ENCODE data around the gene PBRM1. TPM values are rescaled to one million over a fixed set of nuclear protein-coding genes. Genes with fewer than 3 reads are reported as not detected.

The PBRM1 gene
- polyA plus RNA-seq, 1 experiment, result 40.6 TPM

- TF ChIP-seq, protein P1, sequence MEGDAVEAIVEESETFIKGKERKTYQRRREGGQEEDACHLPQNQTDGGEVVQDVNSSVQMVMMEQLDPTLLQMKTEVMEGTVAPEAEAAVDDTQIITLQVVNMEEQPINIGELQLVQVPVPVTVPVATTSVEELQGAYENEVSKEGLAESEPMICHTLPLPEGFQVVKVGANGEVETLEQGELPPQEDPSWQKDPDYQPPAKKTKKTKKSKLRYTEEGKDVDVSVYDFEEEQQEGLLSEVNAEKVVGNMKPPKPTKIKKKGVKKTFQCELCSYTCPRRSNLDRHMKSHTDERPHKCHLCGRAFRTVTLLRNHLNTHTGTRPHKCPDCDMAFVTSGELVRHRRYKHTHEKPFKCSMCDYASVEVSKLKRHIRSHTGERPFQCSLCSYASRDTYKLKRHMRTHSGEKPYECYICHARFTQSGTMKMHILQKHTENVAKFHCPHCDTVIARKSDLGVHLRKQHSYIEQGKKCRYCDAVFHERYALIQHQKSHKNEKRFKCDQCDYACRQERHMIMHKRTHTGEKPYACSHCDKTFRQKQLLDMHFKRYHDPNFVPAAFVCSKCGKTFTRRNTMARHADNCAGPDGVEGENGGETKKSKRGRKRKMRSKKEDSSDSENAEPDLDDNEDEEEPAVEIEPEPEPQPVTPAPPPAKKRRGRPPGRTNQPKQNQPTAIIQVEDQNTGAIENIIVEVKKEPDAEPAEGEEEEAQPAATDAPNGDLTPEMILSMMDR (IDR thresholded peaks at IDR 0.05; ENCODE audit: low read depth, low read length), result no peak
- no peak for DNase-seq (ENCODE audit: low read depth, low spot score)
- H3K27me3 ChIP-seq (ENCODE audit: control insufficient read depth, insufficient read depth, low read length), result no peaks in the 10 kb centered on the region
- ChIA-PET CTCF (no interaction called here), POLR2A (no interaction called here)
- H3K4me3 ChIP-seq (ENCODE audit: low read depth, low read length), result no peak overlapping the region
- H3K9me3 ChIP-seq (ENCODE audit: control insufficient read depth, insufficient read depth, low read length), result no peaks in the 10 kb centered on the region
- H3K27ac ChIP-seq (ENCODE audit: low read depth, low read length), result no peak overlapping the region
Observed at GRCh38 chr3:52651592-52651991, 34.1 kb downstream of the PBRM1 start.

DNA sequence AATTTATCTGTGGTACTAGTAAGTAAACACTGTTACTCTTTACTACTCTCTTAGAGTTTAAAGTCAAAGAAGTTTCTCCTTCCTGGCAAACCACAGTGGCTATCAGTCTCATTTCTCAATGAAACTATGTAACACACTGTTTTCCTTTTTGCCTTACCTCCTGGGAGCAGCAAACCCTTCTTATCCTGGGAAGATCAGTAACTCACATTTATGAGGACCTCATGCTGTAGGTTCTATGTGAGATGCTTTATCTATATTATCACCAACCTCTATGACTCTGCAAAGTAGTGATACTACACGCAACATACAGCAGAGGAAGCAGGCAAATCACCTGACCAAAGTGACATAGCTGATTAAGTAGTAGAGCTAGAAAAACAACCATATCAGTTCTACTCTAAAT is 35.3 kb downstream of the PBRM1 start:
- no peak for DNase-seq (ENCODE audit: low read depth, low spot score)
- ChIA-PET POLR2A (no interaction called here), CTCF (no interaction called here)

GRCh38 chr3:52649461-52650210 is 36.1 kb downstream of the PBRM1 start:
- no peak overlapping the region for H3K4me3 ChIP-seq (ENCODE audit: low read depth, low read length)
- no peaks in the 10 kb centered on the region for H3K9me3 ChIP-seq (ENCODE audit: control insufficient read depth, insufficient read depth, low read length)
- ChIA-PET POLR2A (no interaction called here), CTCF (interaction anchor here (0.6 kb wide), 1 partner anchor 725 kb away, joined by 4 read pairs; no protein-coding TSS in a partner anchor)
- DNase-seq (ENCODE audit: low read depth, low spot score), result no peak
- TF ChIP-seq, protein P1 (IDR thresholded peaks at IDR 0.05; ENCODE audit: low read depth, low read length), result no peak
- H3K27ac ChIP-seq (ENCODE audit: low read depth, low read length), result peak overlapping the region; percentile 65
- no peaks in the 10 kb centered on the region for H3K27me3 ChIP-seq (ENCODE audit: control insufficient read depth, insufficient read depth, low read length)

More for the DNA sequence above, 35.3 kb downstream of the PBRM1 start:
- no peaks in the 10 kb centered on the region for H3K27me3 ChIP-seq (ENCODE audit: control insufficient read depth, insufficient read depth, low read length)
- H3K9me3 ChIP-seq (ENCODE audit: control insufficient read depth, insufficient read depth, low read length), result no peaks in the 10 kb centered on the region
- no peak overlapping the region for H3K4me3 ChIP-seq (ENCODE audit: low read depth, low read length)
- H3K27ac ChIP-seq (ENCODE audit: low read depth, low read length), result no peak overlapping the region
- TF ChIP-seq, protein P1 (IDR thresholded peaks at IDR 0.05; ENCODE audit: low read depth, low read length), result no peak

DNA sequence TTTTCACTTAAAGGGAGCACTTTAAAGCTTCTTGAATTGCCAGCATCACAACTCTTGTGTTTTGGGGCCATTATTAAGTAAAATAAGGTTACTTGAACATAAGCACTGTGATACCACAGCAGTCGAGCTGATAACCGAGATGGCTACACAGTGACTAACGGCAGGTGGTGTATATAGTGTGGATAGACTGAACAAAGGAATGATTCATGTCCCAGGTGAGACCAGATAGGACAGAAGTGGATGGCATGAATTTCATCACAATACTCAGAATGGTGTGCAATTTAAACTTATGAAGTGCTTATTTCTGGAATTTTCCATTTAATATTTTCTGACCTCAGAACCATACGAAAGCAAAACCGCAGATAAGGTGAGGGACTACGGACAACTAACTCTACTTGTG is 40.2 kb downstream of the PBRM1 start:
- no peak for DNase-seq (ENCODE audit: low read depth, low spot score)
- no peak overlapping the region for H3K27ac ChIP-seq (ENCODE audit: low read depth, low read length)
- CTCF ChIA-PET, result no interaction called here
- H3K4me3 ChIP-seq (ENCODE audit: low read depth, low read length), result no peak overlapping the region
- TF ChIP-seq, protein P1 (IDR thresholded peaks at IDR 0.05; ENCODE audit: low read depth, low read length), result no peak
- H3K9me3 ChIP-seq (ENCODE audit: control insufficient read depth, insufficient read depth, low read length), result no peaks in the 10 kb centered on the region
- H3K27me3 ChIP-seq (ENCODE audit: control insufficient read depth, insufficient read depth, low read length), result no peaks in the 10 kb centered on the region
- POLR2A ChIA-PET, result no interaction called here

DNA sequence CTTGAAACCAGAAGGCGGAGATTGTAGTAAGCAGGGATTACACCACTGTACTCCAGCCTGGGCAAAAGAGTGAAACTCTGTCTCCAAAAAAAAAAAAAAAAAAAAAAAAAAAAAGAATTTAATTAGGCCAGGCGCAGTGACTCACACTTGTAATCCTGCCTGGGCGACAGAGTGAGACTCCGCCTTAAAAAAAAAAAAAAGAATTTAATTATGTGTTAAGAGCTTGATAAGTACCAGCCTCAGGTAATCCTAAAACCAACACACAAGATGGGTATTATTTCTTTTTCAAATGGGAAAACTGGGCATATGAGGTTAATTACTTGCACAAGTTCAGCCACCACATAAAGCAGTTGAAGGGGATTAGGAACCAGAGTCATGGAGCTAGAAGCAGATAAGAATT is 49.0 kb downstream of the PBRM1 start:
- no peak for DNase-seq (ENCODE audit: low read depth, low spot score)
- ChIA-PET CTCF (no interaction called here), POLR2A (interaction anchor here (0.6 kb wide), 1 partner anchor 69 kb away, joined by 3 read pairs; the partner anchor contains the start of gene SPCS1)
- Histone ChIP-seq H3K27me3 (ENCODE audit: control insufficient read depth, insufficient read depth, low read length) (no peaks in the 10 kb centered on the region), H3K4me3 (ENCODE audit: low read depth, low read length) (no peak overlapping the region), H3K9me3 (ENCODE audit: control insufficient read depth, insufficient read depth, low read length) (no peaks in the 10 kb centered on the region), H3K27ac (ENCODE audit: low read depth, low read length) (no peak overlapping the region)
- TF ChIP-seq, protein P1 (IDR thresholded peaks at IDR 0.05; ENCODE audit: low read depth, low read length), result no peak
